Omental fat pad (tissue), 4 donors: ENCODE data around the gene A4GALT. TPM values are rescaled to one million over a fixed set of nuclear protein-coding genes. Genes with fewer than 3 reads are reported as not detected.
"Not testable (repeated sequence)": the region's sequence is repeated elsewhere in the genome, so short reads cannot be mapped to it uniquely, and the experiment has no call there.

Experiments used
- ATAC-seq: fragments of 150-250 bp; one replicate; pipeline ENCODE4 v1.9.1; 2016; ENCODE audit warnings: mild to moderate bottlenecking, moderate library complexity; ENCODE audit not compliant: low FRiP score
- DNase-seq: peaks from one replicate; pipeline ENCODE4 v3.0.0-alpha.2; 2019; ENCODE audit warnings: low spot score
- CTCF ChIP-seq, 3 donors: fragments of 450-650 bp; IDR thresholded peaks; one replicate each; pipeline ENCODE4 v1.5.1; 2016 to 2017; ENCODE audit warnings: antibody characterized with exemption in 3 of 3, mild to moderate bottlenecking in 3 of 3, moderate library complexity in 2 of 3
- total RNA-seq, 4 donors: library from RNA; depleted of rRNA; stranded (reverse); fragments of >200 nt; gene quantifications; one replicate each; pipeline ENCODE4 v1.1.0, GENCODE V29; 2016

A4GALT gene
- total RNA-seq, 4 donors from 2014 or later: 10.8 to 42.2 (median 20.1) TPM

GRCh38 chr22:42734406-42734805, 13.7 kb upstream of the A4GALT start:
- TF ChIP-seq CTCF (IDR thresholded peaks at IDR 0.05): no peak
- ATAC-seq (no peak), DNase-seq (no peak)

- not testable (repeated sequence) for DNase-seq, ATAC-seq
Observed at GRCh38 chr22:42733394-42733793, 12.7 kb upstream of the A4GALT start.

- ATAC-seq: no peak
- no peak for TF ChIP-seq CTCF (IDR thresholded peaks at IDR 0.05)
- DNase-seq: no peak
Observed at GRCh38 chr22:42732081-42732480, 11.4 kb upstream of the A4GALT start.

- no peak for DNase-seq
- ATAC-seq: no peak
- no peak for TF ChIP-seq CTCF (IDR thresholded peaks at IDR 0.05)
Observed at GRCh38 chr22:42726811-42727210, 6.1 kb upstream of the A4GALT start.

- no peak for TF ChIP-seq CTCF (IDR thresholded peaks at IDR 0.05)
Observed at GRCh38 chr22:42725606-42726355, 5.1 kb upstream of the A4GALT start.

GRCh38 chr22:42724062-42724461, 3.4 kb upstream of the A4GALT start:
- no peak for ATAC-seq
- DNase-seq: no peak
- no peak for TF ChIP-seq CTCF (IDR thresholded peaks at IDR 0.05)

More at GRCh38 chr22:42725606-42726355, 5.1 kb upstream of the A4GALT start:
- DNase-seq: no peak
- no peak for ATAC-seq

GRCh38 chr22:42721045-42721434, 370 bp upstream of the A4GALT start:
- no peak for DNase-seq
- no peak for TF ChIP-seq CTCF (IDR thresholded peaks at IDR 0.05)
- ATAC-seq: no peak
